HUES48 (cell line): ENCODE measurements around the gene KRTAP4-11.

ENCODE experiments used
- H3K27ac ChIP-seq: one replicate; pipeline ENCODE4 v1.7.0; 2013; ENCODE audit warnings: low read depth, low read length, inconsistent platforms
- H3K27me3 ChIP-seq: 2 replicates; pipeline ENCODE4 v1.6.1; 2013; ENCODE audit warnings: mild to moderate bottlenecking, low read length; ENCODE audit not compliant: control insufficient read depth, insufficient read depth
- H3K36me3 ChIP-seq: 2 replicates; pipeline ENCODE4 v1.6.1; 2013; ENCODE audit warnings: low read length; ENCODE audit not compliant: control insufficient read depth, insufficient read depth
- H3K4me1 ChIP-seq: 2 replicates; pipeline ENCODE4 v1.6.1; 2013; ENCODE audit warnings: mild to moderate bottlenecking, low read length; ENCODE audit not compliant: control insufficient read depth, insufficient read depth
- H3K4me3 ChIP-seq: 2 replicates; pipeline ENCODE4 v1.5.1; 2013; ENCODE audit warnings: mild to moderate bottlenecking, low read depth, low read length
- H3K9ac ChIP-seq: 2 replicates; pipeline ENCODE4 v1.6.1; 2013; ENCODE audit warnings: mild to moderate bottlenecking, low read depth, low read length, moderate library complexity
- H3K9me3 ChIP-seq: 2 replicates; pipeline ENCODE4 v1.6.1; 2013; ENCODE audit warnings: low read length; ENCODE audit not compliant: control insufficient read depth, insufficient read depth

The KRTAP4-11 gene

DNA sequence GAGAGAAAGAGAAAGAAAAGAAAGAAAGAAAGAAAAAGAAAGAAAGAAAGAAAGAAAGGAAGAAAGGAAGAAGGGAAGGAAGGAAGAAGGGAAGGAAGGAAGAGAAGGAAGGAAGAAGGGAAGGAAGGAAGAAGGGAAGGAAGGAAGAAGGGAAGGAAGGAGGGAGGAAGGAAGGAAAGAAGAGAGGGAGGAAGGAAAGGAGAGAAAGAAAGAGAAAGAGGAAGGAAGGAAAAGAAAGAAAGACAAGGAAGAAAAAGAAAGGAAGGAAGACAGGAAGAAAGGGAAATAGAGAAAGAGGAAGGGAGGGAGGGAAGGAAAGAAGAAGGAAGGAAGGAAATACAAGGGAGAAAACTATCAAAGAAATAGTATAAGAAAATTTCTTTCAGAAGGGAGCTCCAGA lies 41.4 kb downstream of the KRTAP4-11 start:
- H3K27ac ChIP-seq = no peak overlapping the region
- no peaks in the 10 kb centered on the region for H3K27me3 ChIP-seq
- no peak overlapping the region for H3K4me3 ChIP-seq
- no peaks in the 10 kb centered on the region for H3K9me3 ChIP-seq
- no peaks in the 10 kb centered on the region for H3K4me1 ChIP-seq
- H3K36me3 ChIP-seq = no peaks in the 10 kb centered on the region
- H3K9ac ChIP-seq = no peak overlapping the region

DNA sequence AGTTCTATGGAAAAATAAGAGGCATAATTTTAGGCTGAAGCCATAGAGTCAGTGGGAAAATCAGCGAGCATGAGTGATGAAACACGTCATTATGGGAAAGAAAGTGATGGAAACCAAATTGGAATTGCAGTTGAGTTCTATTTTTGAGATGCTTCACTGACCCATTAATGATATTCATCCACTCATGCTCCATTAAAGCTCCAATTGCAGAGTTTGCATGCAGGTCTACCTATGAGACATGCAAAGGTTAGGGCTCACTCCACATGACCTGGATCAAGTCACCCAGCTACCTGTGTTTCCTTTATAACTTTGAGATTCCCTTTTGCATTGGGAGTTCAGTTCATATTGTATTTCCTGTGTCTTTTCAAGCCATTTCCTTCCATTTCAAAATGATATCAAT lies 44.5 kb downstream of the KRTAP4-11 start:
- Histone ChIP-seq H3K4me3 (no peak overlapping the region), H3K27me3 (no peaks in the 10 kb centered on the region), H3K9me3 (no peaks in the 10 kb centered on the region), H3K36me3 (no peaks in the 10 kb centered on the region), H3K4me1 (no peaks in the 10 kb centered on the region), H3K27ac (no peak overlapping the region), H3K9ac (no peak overlapping the region)

DNA sequence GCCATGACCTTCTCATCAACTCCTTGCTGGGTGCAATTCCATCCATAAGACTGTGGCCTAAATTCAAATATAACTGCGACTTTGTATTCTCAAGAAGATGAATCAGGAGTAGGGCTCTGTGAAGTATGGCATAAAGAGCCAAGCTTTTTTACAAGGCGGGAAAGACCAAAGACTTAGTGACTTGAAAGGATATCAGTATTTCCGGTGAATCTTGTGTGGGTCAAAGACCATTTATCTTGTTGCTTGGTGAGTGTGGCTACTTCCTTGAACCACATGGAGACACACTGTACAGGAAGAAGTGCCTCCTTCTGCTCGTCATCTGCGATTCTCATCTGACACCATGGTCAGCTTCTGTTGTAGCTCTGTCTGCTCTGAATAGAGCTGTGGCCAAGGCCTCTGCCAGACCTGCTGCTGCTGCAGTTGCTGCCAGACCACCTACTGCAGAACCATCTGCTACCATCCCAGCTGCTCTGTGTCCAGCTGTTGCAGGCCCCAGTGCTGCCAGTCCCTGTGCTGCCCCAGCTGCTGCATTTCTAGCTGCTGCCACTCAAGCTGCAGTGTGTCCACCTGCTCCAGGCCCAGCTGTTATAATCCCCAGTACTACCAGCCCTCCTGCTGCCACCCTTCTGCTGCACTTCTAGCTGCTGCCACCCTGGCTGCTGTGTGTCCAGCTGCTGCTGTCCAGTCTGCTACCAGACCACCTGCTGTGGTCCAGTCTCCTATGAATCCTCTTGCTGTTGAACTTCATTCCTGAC lies 46.4 kb downstream of the KRTAP4-11 start:
- H3K9me3 ChIP-seq = no peaks in the 10 kb centered on the region
- no peak overlapping the region for H3K4me3 ChIP-seq
- no peak overlapping the region for H3K9ac ChIP-seq
- H3K27ac ChIP-seq = no peak overlapping the region
- no peaks in the 10 kb centered on the region for H3K36me3 ChIP-seq
- no peaks in the 10 kb centered on the region for H3K4me1 ChIP-seq
- H3K27me3 ChIP-seq = no peaks in the 10 kb centered on the region

DNA sequence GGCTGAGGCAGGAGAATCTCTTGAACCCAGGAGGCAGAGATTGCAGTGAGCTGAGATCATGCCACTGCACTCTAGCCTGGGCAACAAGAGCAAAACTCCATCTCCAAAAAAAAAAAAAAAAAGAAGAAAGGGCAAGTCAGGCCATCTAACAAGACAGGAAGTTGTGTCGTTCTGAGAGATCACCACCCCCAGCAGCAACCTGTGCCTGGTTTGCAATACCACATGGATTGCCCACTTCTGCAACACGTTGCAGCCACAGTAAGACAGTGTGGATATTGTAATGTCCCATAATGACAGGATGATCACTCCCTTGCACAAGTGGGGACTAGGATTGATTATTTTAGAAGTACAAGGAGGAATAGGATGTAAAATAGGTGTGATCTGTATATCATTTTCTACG lies 49.1 kb downstream of the KRTAP4-11 start:
- Histone ChIP-seq H3K4me3 (no peak overlapping the region), H3K9ac (no peak overlapping the region), H3K4me1 (no peaks in the 10 kb centered on the region), H3K27ac (no peak overlapping the region), H3K9me3 (no peaks in the 10 kb centered on the region), H3K36me3 (no peaks in the 10 kb centered on the region), H3K27me3 (no peaks in the 10 kb centered on the region)

DNA sequence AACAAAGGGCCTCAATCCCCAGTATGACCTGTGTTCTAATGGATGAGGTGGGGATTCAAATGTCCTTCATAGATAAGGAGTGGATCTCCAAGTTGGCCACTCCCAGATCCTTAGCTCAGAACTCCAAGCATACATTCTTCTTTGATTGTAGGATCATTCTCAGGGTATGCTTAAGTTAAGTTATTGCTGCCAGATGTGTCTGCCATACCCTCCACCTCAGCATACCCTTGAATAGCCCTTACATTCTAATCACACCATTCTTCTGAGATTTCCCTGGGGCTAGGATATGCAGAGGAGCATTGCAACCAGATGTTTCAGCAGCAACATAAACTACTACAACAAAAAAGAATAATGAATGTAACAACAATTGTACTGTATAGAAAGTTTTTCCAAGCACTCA lies 50.9 kb downstream of the KRTAP4-11 start:
- Histone ChIP-seq H3K9ac (no peak overlapping the region), H3K36me3 (no peaks in the 10 kb centered on the region), H3K27me3 (no peaks in the 10 kb centered on the region), H3K27ac (no peak overlapping the region), H3K4me3 (no peak overlapping the region), H3K9me3 (no peaks in the 10 kb centered on the region), H3K4me1 (no peaks in the 10 kb centered on the region)
